Measurements from ENCODE around the gene PRKCSH. TPM values are rescaled to one million over a fixed set of nuclear protein-coding genes. Genes with fewer than 3 reads are reported as not detected.

The PRKCSH gene
- total RNA-seq, 1 donor from 2014 or later, result 396 TPM

GRCh38 chr19:11485245-11485837, 49.9 kb downstream of the PRKCSH start:
- Mint-ChIP-seq H3K4me1 (peaks cover 5% of the 10 kb centered on the region), H3K4me3 (no peak overlapping the region), H3K9me3 (no peaks in the 10 kb centered on the region)

GRCh38 chr19:11486661-11487503, 51.4 kb downstream of the PRKCSH start:
- Mint-ChIP-seq H3K36me3 (peaks cover 12% of the 10 kb centered on the region), H3K9me3 (no peaks in the 10 kb centered on the region), H3K27ac (no peak overlapping the region), H3K27me3 (ENCODE audit: low read depth) (peaks cover 19% of the 10 kb centered on the region), H3K4me3 (no peak overlapping the region), H3K4me1 (peaks cover 2% of the 10 kb centered on the region)
- DNase-seq (ENCODE audit: low spot score in 2 of 2, unreplicated experiment in 2 of 2), result no peak
- TF ChIP-seq CTCF (IDR thresholded peaks at IDR 0.05; ENCODE audit: unreplicated experiment), result no peak

More at GRCh38 chr19:11485245-11485837, 49.9 kb downstream of the PRKCSH start:
- Mint-ChIP-seq H3K27me3 (ENCODE audit: low read depth) (peaks cover 29% of the 10 kb centered on the region), H3K36me3 (peaks cover 12% of the 10 kb centered on the region), H3K27ac (no peak overlapping the region)
- no peak for DNase-seq (ENCODE audit: low spot score in 2 of 2, unreplicated experiment in 2 of 2)
- no peak for TF ChIP-seq CTCF (IDR thresholded peaks at IDR 0.05; ENCODE audit: unreplicated experiment)

GRCh38 chr19:11489378-11489777, 53.9 kb downstream of the PRKCSH start:
- no peak overlapping the region for H3K4me3 Mint-ChIP-seq
- no peak overlapping the region for H3K27ac Mint-ChIP-seq
- H3K4me1 Mint-ChIP-seq, result no peaks in the 10 kb centered on the region
- no peak for DNase-seq (ENCODE audit: low spot score in 2 of 2, unreplicated experiment in 2 of 2)
- no peaks in the 10 kb centered on the region for H3K9me3 Mint-ChIP-seq
- TF ChIP-seq CTCF (IDR thresholded peaks at IDR 0.05; ENCODE audit: unreplicated experiment), result no peak
- peaks cover under 1% of the 10 kb centered on the region for H3K27me3 Mint-ChIP-seq (ENCODE audit: low read depth)
- H3K36me3 Mint-ChIP-seq, result peaks cover 13% of the 10 kb centered on the region

- Mint-ChIP-seq H3K4me1 (no peaks in the 10 kb centered on the region), H3K27me3 (ENCODE audit: low read depth) (no peaks in the 10 kb centered on the region), H3K4me3 (no peak overlapping the region), H3K36me3 (peaks cover 14% of the 10 kb centered on the region), H3K9me3 (no peaks in the 10 kb centered on the region), H3K27ac (no peak overlapping the region)
- TF ChIP-seq CTCF (IDR thresholded peaks at IDR 0.05; ENCODE audit: unreplicated experiment), result no peak
- DNase-seq (ENCODE audit: low spot score in 2 of 2, unreplicated experiment in 2 of 2), result no peak
Measured at GRCh38 chr19:11494634-11495285, 59.3 kb downstream of the PRKCSH start.

GRCh38 chr19:11495481-11495880, 60.0 kb downstream of the PRKCSH start:
- no peaks in the 10 kb centered on the region for H3K4me1 Mint-ChIP-seq
- H3K9me3 Mint-ChIP-seq, result no peaks in the 10 kb centered on the region
- H3K27me3 Mint-ChIP-seq (ENCODE audit: low read depth), result no peaks in the 10 kb centered on the region
- no peak overlapping the region for H3K4me3 Mint-ChIP-seq
- peaks cover 16% of the 10 kb centered on the region for H3K36me3 Mint-ChIP-seq
- no peak overlapping the region for H3K27ac Mint-ChIP-seq
- TF ChIP-seq CTCF (IDR thresholded peaks at IDR 0.05; ENCODE audit: unreplicated experiment), result no peak
- no peak for DNase-seq (ENCODE audit: low spot score in 2 of 2, unreplicated experiment in 2 of 2)

Data from mesothelial cell of epicardium (in vitro differentiated cells).